SK-N-MC (cell line): ENCODE data around the gene KRT40.

Experiments used
- EZH2 ChIP-seq: fragments of 200-600 bp; sonication (generic); IDR thresholded peaks from one replicate; pipeline ENCODE4 v1.6.1; 2017; ENCODE audit warnings: antibody characterized with exemption
- FOXP2 ChIP-seq: optimal IDR thresholded peaks from 2 replicates; pipeline ENCODE3; 2011; ENCODE audit warnings: mild to moderate bottlenecking, moderate library complexity; ENCODE audit not compliant: insufficient read depth; ENCODE audit errors: extremely low read length, control extremely low read depth
- POLR2AphosphoS5 ChIP-seq: IDR thresholded peaks from 2 replicates; pipeline ENCODE4 v1.6.1; 2012; ENCODE audit warnings: mild to moderate bottlenecking, low read depth, low read length, borderline replicate concordance

DNA sequence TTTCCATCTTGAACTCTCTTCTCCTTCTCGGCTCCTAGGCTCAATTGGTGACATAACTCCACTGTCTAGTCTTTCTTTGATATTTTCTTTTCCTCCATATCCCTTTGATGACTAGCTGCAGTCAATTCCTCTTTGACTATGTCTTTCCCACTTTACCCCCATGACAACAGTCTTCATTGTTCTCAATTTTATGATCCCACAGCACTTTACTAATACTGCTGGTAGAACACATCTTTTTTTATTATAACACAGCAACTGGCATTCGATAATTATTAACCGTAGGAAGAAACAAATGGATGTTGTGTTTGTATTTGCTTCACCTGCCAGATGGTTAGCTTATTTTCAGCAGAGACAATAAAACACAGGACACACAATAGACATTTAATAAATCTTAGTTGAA, 8.5 kb upstream of the KRT40 start:
- TF ChIP-seq POLR2AphosphoS5 (no peak), EZH2 (no peak), FOXP2 (no peak)
